Activated CD8-positive, alpha-beta memory T cell treated with anti-CD3 and anti-CD28 coated beads for 36 hours (primary cell): ENCODE results near the gene TMEM100. TPM values are rescaled to one million over a fixed set of nuclear protein-coding genes. Genes with fewer than 3 reads are reported as not detected.

Experiments used
- CTCF ChIA-PET: fragments of 350-600 bp; sonication (Branson Sonifier 250); formaldehyde crosslinking; loops from one replicate; lab custom pipeline; 2021; ENCODE audit warnings: antibody characterized with exemption; lab: Charles Lee
- POLR2A ChIA-PET: fragments of 350-600 bp; sonication (Branson Sonifier 250); formaldehyde crosslinking; loops from one replicate; lab custom pipeline; 2021; ENCODE audit warnings: antibody characterized with exemption; lab: Charles Lee
- total RNA-seq, 2 experiments: library from RNA; stranded (reverse); gene quantifications; one replicate each; pipeline ENCODE4 v1.2.3, GENCODE V29; 2021

Gene TMEM100
- total RNA-seq, 2 experiments from 2014 or later: not detected

DNA sequence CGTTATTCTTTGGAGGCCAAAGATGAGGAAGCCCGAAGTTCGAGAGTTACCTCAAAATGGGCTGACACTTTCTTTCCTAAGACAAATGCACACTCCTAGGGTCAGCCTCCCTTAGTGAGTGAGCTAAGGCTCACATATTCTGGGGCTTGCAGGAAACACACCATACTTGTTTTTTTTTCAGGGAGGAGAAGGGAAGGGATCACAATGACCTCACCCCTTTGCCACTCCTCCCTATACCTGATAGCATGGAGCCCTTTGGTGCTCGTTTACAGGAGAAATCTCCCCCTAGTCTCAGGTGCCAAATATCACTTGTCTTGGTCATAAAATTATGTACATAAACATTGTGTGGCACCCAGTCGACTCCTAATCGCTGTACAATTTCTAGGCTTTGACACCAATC, 4.6 kb upstream of the TMEM100 start:
- ChIA-PET CTCF (interaction anchor here (2.3 kb wide), 1 partner anchor 10 kb away, joined by 4 read pairs; no protein-coding TSS in a partner anchor), POLR2A (no interaction called here)

DNA sequence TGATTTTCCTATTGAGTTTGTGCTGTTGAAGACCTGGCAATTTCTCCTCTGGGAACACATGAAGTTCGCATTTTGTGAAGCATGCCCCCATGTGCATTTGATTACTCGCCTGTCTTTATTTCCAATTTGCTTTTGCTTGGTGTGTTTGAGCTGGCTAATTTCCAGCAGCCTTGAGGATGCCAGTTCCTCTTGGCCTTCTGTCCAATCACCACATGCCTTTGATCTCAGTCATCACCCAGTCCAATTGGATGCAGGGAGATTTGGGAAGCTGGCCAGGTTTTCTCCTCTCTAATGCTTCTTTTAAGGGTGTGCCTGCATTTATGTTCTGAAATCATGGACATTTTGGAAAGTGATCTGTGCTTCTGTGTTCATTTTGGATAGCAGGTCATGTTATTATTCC, 3.8 kb upstream of the TMEM100 start:
- CTCF ChIA-PET: interaction anchor here (2.3 kb wide), 1 partner anchor 9 kb away, joined by 4 read pairs; no protein-coding TSS in a partner anchor
- POLR2A ChIA-PET: no interaction called here

DNA sequence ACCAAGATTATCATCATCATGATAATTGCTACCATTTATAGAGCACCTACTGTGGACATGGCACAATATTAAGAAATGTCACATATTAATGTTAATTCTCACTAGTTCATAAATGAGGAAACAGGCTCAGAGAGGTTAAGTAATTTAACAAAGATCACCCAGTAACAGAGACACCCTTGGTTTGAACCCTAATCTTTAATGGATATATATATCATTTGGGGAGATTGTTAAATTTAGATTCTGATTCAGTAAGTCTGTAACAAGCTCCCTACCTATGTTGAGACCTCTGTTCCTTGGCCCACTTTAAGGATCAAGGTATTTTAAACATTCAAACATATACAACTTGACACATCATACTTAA, 804 bp upstream of the TMEM100 start:
- ChIA-PET POLR2A (no interaction called here), CTCF (interaction anchor here (2.5 kb wide), 1 partner anchor 197 kb away, joined by 7 read pairs; no protein-coding TSS in a partner anchor)

DNA sequence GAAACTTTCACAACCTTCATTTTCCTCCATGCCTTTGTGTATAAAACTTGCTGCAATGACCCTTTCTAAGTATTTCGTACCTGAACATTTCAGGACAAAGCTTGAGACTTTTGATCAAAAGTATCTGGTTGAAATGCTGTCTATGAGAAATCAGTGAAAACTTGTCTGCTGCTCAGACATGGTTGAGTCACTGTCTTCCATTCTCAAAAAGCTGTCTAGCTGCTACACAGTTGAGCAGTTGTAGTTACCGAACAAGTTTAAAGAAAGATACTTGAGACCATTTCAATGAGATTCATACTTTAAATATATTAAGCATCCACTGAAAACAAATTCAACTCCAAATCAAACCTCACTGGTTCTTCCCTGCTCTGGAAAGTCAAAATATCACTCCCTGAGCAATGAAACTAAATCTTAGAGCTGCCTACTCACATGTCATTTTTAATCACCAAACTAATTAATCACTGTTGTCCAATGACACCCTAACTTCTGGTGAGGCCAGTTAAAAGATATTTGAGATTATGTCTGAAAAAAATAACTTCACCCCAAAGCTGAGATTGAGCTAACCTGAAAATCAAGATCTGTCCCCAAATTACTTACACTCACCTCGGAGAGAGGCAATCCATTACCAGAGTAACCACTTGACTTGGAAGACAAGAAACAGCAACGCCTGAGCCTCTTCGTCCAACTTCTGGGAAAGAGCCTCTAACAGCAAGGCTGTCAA, 488 bp downstream of the TMEM100 start:
- CTCF ChIA-PET: interaction anchor here (1.7 to 2.5 kb wide), 2 partner anchors 13 to 196 kb away, joined by 6 to 7 read pairs; no protein-coding TSS in a partner anchor
- POLR2A ChIA-PET: no interaction called here

DNA sequence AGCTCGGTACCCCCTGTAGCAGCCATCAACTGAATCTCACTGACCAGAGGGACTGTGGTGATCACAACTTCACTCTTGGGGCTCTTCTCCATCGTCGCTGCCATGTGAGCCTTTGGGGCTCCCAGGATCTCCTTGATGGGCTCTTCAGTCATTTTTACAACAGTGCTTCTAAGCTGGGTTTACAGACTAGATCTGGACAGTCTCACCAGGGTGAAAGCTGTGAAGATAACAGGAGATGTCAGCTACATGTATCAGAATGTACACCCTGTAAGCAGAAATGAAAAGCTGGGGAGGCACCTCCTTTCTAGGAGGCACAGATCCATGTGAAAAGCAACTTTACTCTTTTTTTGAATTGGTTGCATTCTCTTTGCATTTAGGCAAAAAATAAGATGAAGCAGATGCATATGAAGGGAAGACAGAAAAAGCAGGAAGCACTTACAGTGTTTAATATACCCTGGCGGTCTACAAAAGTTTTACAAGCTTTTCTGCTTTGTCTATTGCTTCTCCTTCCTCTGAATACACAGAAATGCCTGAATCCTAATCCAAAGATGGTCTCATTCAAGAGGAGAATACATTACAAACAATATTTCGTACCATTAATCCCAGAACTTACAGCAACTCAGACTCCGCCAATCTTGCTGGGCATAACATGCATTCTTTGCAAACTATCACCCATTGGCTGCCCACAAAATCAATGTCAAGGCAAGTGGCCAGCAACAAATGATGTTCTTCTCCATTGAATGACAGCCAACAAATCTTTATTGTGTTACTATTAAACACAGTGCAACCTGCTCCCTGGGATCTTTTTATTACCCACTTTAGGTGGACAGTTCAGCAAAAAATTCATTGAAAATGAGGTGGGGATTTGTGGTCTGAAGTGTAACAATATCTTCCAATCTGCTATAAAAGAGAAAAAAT, 1.5 kb downstream of the TMEM100 start:
- POLR2A ChIA-PET: no interaction called here
- CTCF ChIA-PET: interaction anchor here (0.7 to 1.7 kb wide), 3 partner anchors 14 to 194 kb away, joined by 3 to 6 read pairs (median 4); no protein-coding TSS in a partner anchor

DNA sequence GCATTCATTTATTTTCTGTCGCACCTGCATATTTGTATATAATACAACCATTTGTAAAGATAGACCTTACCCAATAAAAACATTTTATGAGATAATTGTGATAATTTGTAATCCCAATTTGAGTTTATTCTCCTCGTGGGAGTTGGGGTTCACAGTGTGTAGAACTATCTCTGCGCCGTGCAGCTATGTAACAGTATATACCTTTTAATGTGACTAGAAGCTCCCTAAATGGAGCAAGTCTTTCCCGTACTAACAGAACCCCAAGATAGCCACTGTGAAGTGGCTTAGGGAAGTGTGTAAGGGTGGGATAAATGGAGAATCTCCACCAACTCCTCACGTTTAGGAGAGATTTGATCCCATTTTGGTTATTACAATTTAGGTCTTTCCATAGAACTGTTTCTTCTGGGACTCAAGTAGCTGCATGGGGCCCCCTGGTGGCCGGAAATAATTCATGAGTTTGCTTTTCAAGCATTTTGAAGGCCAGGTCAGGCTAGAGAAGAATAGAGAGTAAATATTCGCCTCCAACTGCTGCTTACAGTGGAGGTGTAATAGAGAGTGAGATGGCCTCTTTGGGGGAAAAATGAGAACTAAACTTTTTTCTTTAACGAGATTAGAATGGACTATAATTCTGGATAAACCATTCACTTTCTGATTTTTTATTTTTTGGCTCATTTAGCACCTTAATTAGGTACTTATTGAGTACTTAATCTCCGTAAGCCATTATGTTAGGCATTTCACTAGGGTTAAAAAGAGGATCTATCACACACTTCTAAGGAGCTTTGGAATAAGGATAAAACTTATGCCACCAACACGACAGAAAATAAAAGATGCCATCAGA, 4.5 kb downstream of the TMEM100 start:
- ChIA-PET POLR2A (no interaction called here), CTCF (interaction anchor here (1.0 to 1.5 kb wide), 4 partner anchors 9 to 191 kb away, joined by 3 to 10 read pairs (median 4); no protein-coding TSS in a partner anchor)

DNA sequence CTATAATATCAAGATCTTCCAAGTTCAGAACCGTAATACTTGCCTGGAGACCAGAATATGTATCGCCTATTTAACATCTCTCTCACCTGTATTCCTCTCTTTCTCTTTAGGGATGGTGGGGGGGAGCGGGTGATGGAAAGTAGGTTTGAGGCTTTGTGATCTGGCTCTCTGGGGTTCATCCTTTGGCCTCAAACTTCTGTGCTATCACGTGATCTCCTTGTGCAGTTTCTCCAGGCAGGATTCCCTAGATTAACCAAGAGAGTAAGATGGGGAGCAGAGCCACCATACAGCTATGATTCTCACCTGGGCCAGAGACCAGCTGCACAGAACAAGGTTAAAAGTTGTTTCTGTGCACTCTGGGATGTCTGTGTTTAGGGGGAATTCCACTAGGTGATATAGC, 5.2 kb downstream of the TMEM100 start:
- CTCF ChIA-PET: interaction anchor here (1.2 to 1.5 kb wide), 2 partner anchors 10 to 191 kb away, joined by 4 to 10 read pairs; no protein-coding TSS in a partner anchor
- POLR2A ChIA-PET: no interaction called here

DNA sequence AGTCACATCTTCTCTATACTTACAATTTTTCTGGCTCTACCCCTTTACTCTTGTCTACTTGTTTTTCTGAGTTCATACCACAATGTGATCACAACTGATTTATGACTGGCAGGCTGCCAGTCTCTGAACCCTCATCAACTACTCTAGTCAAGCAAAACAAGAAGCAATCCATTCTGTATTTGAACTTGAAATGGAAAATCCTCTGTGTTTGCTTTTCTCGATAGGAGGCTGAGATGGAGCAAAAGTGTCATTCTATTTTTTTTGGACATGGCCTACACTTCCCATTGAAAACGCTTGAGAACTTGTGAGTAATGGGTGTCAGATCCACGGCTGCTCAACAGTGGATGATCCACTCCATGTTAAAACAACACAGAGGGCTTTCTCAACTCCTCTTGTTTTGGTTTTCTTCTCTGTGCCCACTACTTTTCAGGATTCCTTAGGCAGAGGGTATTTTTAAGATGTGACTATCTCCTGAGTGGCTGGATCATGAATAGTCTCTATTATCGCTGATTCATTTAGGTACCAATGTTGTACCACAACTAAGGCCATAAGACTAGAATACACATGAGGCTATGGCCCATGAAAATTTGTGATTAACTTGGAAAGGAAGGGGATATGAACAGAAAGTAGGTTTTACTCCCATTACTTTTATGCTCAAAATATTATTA, 11.7 kb downstream of the TMEM100 start:
- POLR2A ChIA-PET: no interaction called here
- CTCF ChIA-PET: no interaction called here

DNA sequence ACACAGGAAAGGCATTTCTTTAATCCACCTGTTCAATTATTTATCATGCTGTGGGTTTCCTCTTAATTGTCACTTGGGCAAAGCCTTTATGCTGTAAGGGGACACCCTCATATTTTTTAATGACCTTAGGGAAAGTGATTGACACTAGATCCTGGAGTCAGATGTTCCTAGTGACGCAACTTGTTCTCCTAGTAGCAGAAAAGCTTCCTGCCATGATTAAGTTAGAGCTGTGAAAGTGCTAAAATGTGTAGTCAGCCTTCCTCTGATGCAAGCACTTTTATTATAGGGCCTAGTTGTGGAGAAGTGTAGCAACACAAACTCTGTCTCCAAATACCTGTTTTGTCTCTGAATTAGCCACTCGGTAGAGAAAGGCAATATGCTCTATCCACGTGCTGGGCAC, 12.3 kb downstream of the TMEM100 start:
- CTCF ChIA-PET: no interaction called here
- POLR2A ChIA-PET: no interaction called here

DNA sequence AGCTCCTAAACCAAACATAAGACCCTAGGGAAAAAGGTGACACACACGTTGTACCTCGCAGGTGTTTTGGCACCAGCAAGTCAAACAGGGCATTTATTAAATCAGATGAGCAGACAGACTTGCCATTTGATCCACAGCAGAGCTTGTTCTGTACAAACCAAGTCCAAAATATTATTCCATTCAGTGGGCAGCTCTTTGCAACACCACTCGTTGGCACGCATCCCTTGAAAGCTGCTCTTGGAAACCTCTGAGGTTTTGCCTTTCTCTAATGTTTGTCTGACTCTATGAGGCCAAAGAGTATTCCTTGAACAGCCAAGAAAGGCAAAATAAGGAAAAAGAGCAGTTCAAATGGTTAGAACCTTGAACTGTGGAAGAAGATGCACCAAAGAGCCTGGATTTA, 12.7 kb downstream of the TMEM100 start:
- ChIA-PET CTCF (no interaction called here), POLR2A (no interaction called here)

DNA sequence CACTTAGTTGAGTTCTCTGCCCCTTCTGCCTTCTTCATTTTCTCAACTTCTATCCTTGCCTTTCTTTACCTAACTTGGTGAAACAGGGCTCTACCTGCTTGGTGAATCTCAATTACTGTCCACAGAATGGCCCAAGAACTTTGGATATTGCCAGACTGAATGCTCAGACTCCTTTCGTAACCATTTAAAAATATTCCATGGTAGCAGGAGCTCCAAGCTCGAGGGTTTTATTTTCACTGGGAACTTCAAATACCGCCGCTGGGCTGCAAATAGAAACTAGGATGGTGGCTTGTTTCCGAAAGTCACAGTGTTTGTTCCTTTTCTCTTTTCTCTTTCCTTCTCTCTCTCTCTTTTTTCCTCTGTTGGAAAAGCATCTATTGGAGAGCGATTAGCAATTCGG, 13.2 kb downstream of the TMEM100 start:
- CTCF ChIA-PET: interaction anchor here (1.1 kb wide), 1 partner anchor 9 kb away, joined by 3 read pairs; no protein-coding TSS in a partner anchor
- POLR2A ChIA-PET: no interaction called here

DNA sequence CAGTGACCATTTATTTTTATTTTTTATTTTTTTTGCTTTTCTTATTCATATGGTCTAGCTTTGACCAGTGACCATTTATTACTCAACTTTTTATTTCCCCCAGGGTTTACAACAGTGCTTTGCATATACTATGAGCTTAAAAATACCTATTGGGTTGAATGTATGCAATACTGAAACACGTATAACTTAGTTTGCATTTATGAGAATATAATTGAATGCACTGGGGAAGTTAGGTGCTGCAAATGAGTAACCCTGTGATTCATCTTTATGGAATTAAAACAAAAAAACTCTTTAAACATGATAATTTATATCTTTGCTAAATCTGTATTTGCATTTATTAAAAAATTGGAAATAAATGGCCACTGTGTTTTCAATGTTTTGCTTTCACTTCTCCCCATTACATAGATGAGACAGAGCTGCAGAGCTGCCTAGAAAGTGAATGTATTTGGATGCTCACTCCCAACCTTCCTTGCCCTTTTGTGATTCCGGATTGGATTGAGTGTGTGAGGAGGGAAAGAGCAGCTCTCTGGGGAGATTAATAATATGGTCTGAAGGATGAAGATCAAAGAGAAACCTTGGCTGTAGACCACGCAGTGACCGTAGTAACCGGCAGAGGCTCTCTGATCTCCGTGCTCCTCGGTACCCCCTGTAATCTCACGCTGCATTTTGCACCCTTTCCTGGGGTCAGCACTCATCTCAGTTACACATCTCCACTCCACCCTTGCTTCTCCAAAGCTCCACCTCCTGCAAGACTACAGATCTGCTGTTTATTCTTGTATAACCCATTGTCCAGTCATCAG, 14.3 kb downstream of the TMEM100 start:
- ChIA-PET CTCF (interaction anchor here (1.1 kb wide), 1 partner anchor 10 kb away, joined by 3 read pairs; no protein-coding TSS in a partner anchor), POLR2A (no interaction called here)

DNA sequence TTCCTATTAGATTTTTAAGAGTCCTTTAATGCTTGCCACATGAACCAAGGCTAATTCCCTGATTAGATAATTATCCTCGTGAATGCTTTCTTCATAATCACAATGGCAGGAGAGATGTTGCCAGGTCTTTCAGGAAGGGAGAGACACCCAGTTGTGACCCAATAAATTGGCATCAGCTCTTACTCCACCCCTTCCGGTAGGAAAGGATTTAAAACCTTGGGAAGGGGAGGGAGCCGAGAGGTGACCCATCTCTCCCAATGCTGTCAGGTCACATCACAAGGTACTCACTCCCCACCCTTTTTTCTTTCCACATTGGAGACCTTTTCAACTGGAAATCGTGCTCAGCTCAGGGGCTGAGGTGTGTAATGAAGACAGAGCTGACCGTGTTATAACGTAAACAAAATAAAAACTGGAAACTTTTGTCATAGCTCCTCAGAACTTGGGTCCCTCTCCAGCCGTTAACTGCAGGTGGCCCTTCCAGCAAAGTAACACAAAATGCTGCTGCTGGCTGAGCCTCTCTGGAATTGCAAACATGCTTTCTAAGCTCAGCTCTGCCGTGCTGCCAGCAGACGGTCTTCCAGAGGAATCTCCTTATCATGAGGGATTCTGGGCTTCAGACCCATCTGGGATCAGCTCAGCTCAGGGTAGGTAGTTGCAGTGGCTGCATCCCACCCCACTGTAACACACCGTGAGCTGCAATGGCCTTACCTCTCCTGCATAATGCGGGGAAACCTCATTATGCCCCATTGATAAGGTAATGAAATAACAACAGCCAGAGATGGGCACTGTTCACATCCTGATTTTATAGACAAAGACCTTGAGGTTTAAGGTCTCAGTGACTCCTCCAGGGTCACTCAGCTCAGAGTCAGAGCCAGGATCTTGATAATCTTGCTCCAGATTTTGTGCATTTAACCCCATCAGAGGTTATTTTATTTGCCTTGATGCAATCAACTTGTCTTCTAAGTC, 15.6 kb downstream of the TMEM100 start:
- ChIA-PET POLR2A (no interaction called here), CTCF (interaction anchor here (0.8 kb wide), 1 partner anchor 27 kb away, joined by 3 read pairs; no protein-coding TSS in a partner anchor)

DNA sequence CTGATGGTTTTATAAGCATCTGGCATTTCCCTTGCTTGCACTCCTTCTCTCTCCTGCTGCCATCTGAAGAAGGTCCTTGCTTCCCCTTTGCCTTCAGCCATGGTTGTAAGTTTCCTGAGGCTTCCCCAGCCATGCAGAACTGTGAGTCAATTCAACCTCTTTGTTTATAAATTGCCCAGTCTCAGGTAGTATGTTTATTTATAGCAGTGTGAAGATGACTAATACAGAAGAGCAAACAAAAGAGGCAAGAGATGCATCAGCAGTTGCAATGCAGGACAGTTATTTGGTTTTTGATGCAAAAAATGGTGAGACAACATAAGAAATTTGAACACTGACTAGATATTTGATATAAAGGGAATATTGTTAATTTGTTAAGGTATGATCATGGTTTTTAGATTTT, 16.8 kb downstream of the TMEM100 start:
- ChIA-PET POLR2A (no interaction called here), CTCF (no interaction called here)

DNA sequence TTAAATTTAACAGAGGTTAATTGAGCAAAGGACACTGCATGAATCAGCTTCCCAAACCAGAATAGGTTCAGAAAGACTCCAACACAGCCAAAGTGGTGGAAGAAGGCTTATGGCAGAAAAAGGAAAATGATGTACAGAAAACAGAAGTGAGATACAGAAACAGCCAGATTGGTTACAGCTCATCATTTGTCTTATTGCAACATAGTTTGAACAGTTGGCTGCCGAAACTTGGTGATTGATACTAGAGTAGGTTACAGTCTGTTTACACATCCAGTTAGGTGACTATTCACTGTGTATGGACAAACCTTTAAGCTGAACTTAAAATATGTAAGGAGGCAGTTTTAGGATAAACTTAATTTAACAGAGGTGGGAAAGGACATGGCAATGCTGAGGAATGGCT, 18.3 kb downstream of the TMEM100 start:
- POLR2A ChIA-PET: no interaction called here
- CTCF ChIA-PET: no interaction called here

DNA sequence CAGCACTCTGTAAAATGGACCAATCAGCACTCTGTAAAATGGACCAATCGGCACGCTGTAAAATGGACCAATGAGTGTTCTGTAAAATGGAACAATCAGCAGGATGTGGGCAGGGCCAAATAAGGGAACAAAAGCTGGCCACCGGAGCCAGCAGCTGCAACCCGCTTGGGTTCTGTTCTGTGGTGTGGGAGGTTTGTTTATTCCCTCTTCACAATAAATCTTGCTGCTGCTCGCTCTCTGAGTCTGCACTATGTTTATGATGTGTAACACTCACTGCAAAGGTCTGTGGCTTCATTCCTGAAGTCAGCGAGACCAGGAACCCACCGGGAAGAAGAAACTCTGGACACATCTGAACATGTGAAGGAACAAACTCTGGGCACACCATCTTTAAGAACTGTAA, 20.5 kb downstream of the TMEM100 start:
- ChIA-PET CTCF (interaction anchor here (0.6 kb wide), 1 partner anchor 425 kb away, joined by 3 read pairs; no protein-coding TSS in a partner anchor), POLR2A (no interaction called here)
